NCI-H226 (cell line): ENCODE data around the gene DNAJC4.
A peak's percentile ranks its signal among the peaks of the same experiment; 100 is the strongest.
"Not testable (repeated sequence)": the region's sequence is repeated elsewhere in the genome, so short reads cannot be mapped to it uniquely, and the experiment has no call there.

Experiments
- DNase-seq: peaks from one replicate; pipeline ENCODE4 v3.0.0-alpha.2; 2015

Gene DNAJC4

GRCh38 chr11:64246621-64246870 is 16.2 kb downstream of the DNAJC4 start:
- DNase-seq = not testable (repeated sequence)

DNA sequence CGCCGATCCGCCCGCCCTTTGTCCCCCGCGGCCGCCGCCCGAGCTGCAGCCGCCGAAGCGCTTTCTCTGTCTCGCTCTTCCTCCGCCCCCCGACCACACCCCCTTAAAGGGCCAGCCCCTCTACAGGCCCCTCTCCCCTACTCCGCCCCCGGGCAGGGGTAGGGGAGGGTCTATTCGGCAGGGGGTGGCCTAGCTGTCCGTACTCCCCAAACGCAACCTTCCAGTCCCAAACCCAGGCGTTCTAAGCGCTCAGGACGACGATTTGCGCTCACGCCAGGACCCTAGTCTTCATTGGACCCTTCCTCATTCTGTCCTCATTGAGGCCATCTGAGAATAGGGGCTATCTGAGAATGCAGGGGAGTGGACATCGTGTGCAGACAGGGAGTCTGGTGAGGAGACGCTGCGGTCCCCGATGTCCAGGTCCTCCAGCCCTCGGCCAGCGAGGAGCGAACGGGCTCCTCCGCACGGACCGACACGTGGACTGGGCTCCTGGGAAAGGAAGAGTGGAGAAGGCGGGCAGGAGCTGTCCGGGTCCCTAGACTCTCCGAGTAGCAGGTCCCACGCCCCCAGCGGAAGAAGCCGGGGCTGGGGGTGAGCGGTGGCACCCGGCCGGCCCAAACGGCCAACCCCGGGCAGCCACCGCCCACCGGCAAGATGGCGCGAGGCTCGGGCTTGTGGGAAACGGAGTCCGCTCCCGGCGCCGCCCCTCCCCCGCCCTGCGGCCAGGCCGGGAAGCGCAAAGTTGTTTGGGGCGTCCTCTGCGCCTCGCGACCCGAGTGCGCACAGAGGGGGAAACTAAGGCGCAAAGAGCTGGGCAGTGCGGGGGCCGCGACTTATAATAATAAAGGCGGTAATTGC is 16.8 kb downstream of the DNAJC4 start, which contains the start of gene PPP1R14B:
TSS of gene PPP1R14B (minus strand) at position 73 of the 858 bp plus-strand sequence. CDS start 270 bp downstream, outside the sequence.
- DNase-seq = peak; percentile 70

GRCh38 chr11:64247729-64248531 is 17.6 kb downstream of the DNAJC4 start:
- DNase-seq = no peak

GRCh38 chr11:64248578-64248977 is 18.2 kb downstream of the DNAJC4 start:
- no peak for DNase-seq

GRCh38 chr11:64249038-64249437 is 18.7 kb downstream of the DNAJC4 start:
- no peak for DNase-seq

DNA sequence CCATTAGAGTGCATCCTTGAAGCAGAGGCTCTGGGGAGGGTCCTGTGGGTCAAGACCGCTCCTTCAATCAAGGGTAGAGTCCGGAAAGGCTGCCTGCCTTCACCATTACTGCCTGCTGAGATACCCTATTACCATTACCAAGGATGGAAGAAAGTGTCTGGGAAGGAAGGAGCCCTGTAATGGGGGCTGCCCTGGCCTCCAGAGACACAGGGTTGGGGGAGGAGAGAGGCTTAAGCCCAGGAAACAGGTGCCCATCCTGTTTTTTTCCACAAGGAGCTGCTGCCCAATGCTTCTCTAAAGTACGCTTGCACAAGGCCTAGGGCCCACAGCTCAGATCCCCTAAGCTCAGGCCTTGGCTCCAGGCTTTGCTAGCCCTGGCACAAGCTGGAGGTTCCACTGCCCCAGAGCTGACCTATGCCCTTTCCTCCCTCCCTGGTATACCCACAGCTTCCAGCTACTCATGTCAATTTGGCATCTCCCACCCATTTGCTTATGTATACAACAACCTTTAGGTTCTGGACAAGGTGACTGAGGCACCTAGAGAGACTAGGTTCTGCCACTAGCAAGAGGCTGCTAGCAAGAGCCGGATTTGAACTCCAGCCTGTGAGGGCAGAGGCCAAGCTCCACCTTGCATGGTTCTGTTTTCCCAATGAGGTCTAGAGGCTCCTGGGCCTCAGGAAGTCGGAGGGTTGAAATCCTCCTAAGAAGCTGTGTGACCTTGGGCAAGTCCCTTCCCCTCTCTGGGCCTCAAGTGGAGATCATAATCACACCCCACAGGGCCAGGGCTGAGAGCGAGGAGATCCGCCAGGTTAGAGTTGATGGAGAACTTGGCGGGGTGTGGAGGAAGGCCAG is 19.4 kb downstream of the DNAJC4 start:
- no peak for DNase-seq

DNA sequence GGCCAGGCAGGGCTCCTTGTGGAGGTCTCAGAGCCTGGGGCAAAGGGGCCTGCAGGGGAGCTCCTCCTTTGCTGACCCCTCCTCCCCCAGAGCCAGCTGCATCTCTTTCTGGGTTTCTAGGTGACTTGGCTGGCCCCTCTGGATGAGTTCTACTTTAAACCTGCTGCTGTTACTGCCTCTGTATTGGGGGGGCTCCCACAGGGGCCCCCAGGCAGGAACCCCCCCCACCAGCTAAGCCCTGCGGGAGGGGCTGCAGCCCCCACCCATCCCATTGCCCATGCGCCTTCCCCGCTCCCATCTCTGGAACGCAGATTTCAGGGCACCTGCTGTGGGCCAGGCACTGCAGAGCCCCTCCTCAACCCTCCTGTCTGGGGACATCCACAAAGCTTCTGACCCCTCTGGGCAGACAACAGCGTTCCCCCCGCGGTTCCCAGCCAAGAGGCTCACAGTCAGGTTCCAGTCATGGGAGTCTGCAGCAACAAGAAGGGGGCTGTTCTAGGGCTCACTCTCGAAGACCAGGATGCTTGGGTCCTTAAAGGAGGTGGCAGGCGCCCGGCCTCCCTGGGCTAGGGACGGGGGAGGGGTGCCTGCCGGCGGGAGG is 20.2 kb downstream of the DNAJC4 start:
- no peak for DNase-seq

GRCh38 chr11:64251016-64251752 is 20.8 kb downstream of the DNAJC4 start, which contains the start of gene PLCB3:
TSS of gene PLCB3 (plus strand) at chr11:64251530. CDS start at chr11:64251650, 120 bp downstream.
- DNase-seq = no peak

DNA sequence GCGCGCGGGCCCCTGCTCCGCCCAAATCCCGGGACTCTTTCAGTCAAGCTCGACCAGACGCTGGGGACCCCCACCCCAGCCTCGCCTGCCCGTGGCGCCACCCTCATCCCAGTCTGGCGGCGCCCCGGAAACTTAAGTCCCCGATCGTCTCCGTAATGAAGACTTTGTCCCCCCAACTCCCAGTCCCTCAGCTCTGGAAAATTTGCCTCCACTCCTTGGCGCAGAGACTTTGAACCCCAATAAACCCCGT is 21.3 kb downstream of the DNAJC4 start:
- DNase-seq = no peak

DNA sequence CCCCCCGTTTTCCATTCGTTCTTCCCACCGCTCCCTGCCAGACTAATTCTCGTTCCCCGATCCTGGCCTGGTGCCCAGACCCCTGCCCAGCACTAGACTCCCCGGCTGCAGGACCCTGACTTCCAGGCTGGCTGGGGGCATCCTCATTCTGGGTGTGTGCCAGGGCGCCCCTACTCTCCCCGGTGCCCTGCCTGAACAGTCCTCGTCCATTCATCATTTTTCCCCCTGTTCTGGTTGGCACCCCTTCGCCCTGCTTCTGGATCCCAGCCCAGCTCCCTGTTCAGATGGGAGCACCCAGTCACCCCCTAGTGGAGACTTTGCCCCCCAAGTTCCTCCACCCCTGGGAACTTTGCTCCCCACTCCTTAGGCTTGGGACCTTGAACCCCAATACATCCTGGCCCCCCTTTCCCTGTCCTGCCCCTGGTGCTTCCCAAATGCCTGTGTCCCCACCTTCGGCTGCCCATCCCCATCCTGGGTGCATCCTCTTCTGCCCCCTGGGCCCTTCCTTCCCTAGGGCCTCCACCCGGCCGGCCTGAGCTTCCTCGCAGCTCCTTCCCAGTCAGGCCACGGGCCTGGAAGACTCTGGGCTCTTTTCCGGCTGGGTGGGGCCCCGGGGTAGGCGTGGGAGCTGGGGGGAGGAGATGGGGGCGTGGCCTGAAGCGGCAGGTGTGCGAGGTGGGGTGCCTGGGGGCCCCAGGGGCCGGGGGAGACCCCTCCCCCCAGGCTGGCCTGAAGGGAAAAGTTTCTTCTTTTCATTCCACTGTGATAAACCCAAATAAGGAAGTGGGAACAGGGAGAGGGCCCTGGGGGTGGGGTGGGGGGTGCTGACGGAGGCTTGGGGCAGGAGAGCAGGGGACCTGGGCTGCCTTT is 21.9 kb downstream of the DNAJC4 start:
- peak; percentile 70 for DNase-seq

GRCh38 chr11:64253043-64253442 is 22.7 kb downstream of the DNAJC4 start:
- DNase-seq = no peak

GRCh38 chr11:64253481-64253880 is 23.1 kb downstream of the DNAJC4 start:
- no peak for DNase-seq

GRCh38 chr11:64254326-64254725 is 24.0 kb downstream of the DNAJC4 start:
- no peak for DNase-seq

DNA sequence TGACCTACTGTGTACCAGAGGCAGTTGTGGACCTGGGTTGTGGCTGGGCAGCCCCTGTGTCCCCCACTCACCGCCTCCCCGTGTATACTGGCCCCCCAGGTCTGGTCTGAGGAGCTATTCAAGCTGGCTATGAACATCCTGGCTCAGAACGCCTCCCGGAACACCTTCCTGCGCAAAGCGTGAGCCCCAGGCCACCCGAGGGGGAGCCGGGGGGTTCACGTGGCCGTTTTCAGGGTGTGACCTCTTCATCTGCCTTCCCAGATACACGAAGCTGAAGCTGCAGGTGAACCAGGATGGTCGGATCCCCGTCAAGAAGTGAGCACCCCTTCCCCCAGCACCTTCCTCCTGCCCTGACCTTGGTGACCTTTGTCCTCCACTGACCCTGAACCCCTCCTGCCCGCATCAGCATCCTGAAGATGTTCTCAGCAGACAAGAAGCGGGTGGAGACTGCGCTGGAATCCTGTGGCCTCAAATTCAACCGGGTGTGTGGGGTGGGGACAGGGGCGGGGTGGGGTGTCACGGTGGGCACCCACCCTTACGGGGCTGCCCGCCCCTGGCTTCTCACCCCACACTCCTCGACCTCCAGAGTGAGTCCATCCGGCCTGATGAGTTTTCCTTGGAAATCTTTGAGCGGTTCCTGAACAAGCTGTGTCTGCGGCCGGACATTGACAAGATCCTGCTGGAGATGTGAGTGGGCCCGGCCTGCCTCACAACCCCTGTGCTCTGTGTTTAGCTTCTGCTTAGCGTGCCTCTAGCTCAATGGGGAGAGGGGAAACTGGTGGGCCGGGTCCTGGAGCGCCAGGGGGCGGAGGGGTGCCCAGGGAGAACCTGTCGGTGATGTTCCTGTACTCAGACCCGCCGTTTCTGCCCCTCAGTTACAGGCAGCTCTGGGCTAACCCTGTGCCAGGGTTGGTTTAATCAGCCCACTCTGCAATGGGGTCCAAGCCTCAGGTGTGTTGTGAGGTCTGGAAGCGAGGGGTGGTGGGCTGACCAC is 25.1 kb downstream of the DNAJC4 start:
- DNase-seq = no peak

GRCh38 chr11:64256300-64256699 is 26.0 kb downstream of the DNAJC4 start:
- DNase-seq = no peak

DNA sequence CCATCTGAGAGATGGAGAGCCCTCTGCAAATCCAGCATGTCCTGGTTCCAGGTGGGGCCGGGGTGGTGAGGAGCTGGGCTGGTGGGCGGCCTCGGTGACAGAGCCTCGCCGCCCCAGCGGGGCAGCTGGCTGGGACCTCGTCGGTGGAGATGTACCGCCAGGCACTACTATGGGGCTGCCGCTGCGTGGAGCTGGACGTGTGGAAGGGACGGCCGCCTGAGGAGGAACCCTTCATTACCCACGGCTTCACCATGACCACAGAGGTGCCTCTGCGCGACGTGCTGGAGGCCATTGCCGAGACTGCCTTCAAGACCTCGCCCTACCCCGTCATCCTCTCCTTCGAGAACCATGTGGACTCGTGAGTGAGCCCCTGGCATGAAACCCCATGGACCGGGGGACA is 28.0 kb downstream of the DNAJC4 start:
- DNase-seq = no peak

- no peak for DNase-seq
Observed at GRCh38 chr11:64258946-64259532, 28.7 kb downstream of the DNAJC4 start.

- DNase-seq = no peak
Observed at GRCh38 chr11:64259533-64260067, 29.3 kb downstream of the DNAJC4 start.

DNA sequence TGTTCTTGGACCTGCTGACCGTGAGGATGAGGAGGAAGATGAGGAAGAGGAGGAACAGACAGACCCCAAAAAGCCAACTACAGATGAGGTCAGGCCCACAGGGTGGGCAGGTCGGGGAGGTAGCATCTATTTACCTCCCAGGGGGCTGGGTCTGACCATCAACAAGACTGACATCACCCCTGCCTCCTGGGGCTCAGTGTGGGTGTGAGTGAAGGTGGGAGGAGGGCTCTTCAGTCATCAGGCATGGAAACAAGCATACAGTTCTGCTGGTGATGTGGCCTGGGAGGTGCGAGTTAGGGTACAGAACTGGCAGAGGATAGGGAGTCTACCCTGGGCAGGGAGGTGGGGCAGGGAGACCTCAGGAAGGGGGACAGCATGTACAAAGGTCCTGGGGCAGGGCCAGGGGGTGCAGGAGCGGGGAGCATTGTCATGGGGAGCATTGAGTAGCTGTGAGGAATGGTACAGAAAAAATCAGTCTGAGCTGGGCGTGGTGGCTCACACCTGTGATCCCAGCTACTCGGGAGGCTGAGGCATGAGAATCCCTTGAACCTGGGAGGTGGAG is 29.9 kb downstream of the DNAJC4 start:
- no peak for DNase-seq
